Mesenchymal stem cell (in vitro differentiated cells and primary cell): Measurements from ENCODE around the gene CELF2.

Source experiments
- DNase-seq: peaks from one replicate; pipeline ENCODE4 v3.0.0-alpha.2; 2013
- H2AFZ ChIP-seq: one replicate; pipeline ENCODE4 v1.6.1; 2013; ENCODE audit warnings: low read depth, mild to moderate bottlenecking, control low read depth, inconsistent platforms, low read length, moderate library complexity
- H2AK5ac ChIP-seq: 2 replicates; pipeline ENCODE4 v1.6.1; 2013; ENCODE audit warnings: low read length, moderate library complexity, mild to moderate bottlenecking, inconsistent platforms; ENCODE audit not compliant: severe bottlenecking
- H2BK120ac ChIP-seq: one replicate; pipeline ENCODE4 v1.6.1; 2013; ENCODE audit warnings: low read depth, mild to moderate bottlenecking, inconsistent platforms, low read length, moderate library complexity
- H2BK12ac ChIP-seq, 2 experiments: one replicate each; pipeline ENCODE4 v1.6.1; 2013; ENCODE audit warnings: inconsistent platforms in 2 of 2, low read length in 2 of 2, mild to moderate bottlenecking in 2 of 2, moderate library complexity in 2 of 2, control low read depth in 1 of 2
- H2BK15ac ChIP-seq: one replicate; pipeline ENCODE4 v1.6.1; 2013; ENCODE audit warnings: mild to moderate bottlenecking, low read depth, inconsistent platforms; ENCODE audit not compliant: poor library complexity, severe bottlenecking
- H2BK5ac ChIP-seq: 2 replicates; pipeline ENCODE4 v1.6.1; 2013; ENCODE audit warnings: low read depth, mild to moderate bottlenecking, low read length, control low read depth, inconsistent platforms; ENCODE audit not compliant: poor library complexity, severe bottlenecking
- H3K14ac ChIP-seq, 2 experiments: one replicate each; pipeline ENCODE4 v1.6.1; 2013; ENCODE audit warnings: inconsistent platforms in 2 of 2, low read length in 2 of 2, control low read depth in 1 of 2, mild to moderate bottlenecking in 1 of 2, moderate library complexity in 1 of 2
- H3K18ac ChIP-seq, 2 experiments: one replicate each; pipeline ENCODE4 v1.6.1; 2013; ENCODE audit warnings: inconsistent platforms in 2 of 2, low read length in 2 of 2, control low read depth in 1 of 2, low read depth in 1 of 2, mild to moderate bottlenecking in 1 of 2
- H3K23ac ChIP-seq, 2 experiments: one replicate each; pipeline ENCODE4 v1.6.1; 2013; ENCODE audit warnings: inconsistent platforms in 2 of 2, low read length in 2 of 2, mild to moderate bottlenecking in 2 of 2, moderate library complexity in 2 of 2, control low read depth in 1 of 2
- H3K27ac ChIP-seq: 2 replicates; pipeline ENCODE4 v1.5.1; 2013; ENCODE audit warnings: mild to moderate bottlenecking, moderate library complexity, low read length, control low read depth, inconsistent platforms; ENCODE audit not compliant: poor library complexity, severe bottlenecking
- H3K27me3 ChIP-seq, 2 experiments: 2 replicates each; pipeline versions ENCODE4 v1.6.1 to v1.7.0; 2013; ENCODE audit warnings: low read length in 2 of 2, mild to moderate bottlenecking in 2 of 2, moderate library complexity in 2 of 2, control low read depth in 1 of 2, inconsistent platforms in 1 of 2; ENCODE audit not compliant: control insufficient read depth in 1 of 2, insufficient read depth in 1 of 2
- H3K36me3 ChIP-seq, 2 experiments: 2 replicates each; pipeline versions ENCODE4 v1.6.1 to v1.7.0; 2013; ENCODE audit warnings: low read length in 2 of 2, control low read depth in 1 of 2, inconsistent platforms in 1 of 2, low read depth in 1 of 2, mild to moderate bottlenecking in 1 of 2; ENCODE audit not compliant: insufficient read depth in 2 of 2, control insufficient read depth in 1 of 2
- H3K4ac ChIP-seq, 2 experiments: one replicate each; pipeline ENCODE4 v1.6.1; 2013; ENCODE audit warnings: inconsistent platforms in 2 of 2, low read length in 2 of 2, mild to moderate bottlenecking in 2 of 2, moderate library complexity in 2 of 2, control low read depth in 1 of 2, low read depth in 1 of 2
- H3K4me1 ChIP-seq: 2 replicates; pipeline ENCODE4 v1.6.1; 2013; ENCODE audit warnings: low read depth, low read length, control low read depth; ENCODE audit not compliant: control insufficient read depth, insufficient read depth
- H3K4me2 ChIP-seq: 2 replicates; pipeline ENCODE4 v1.6.1; 2013; ENCODE audit warnings: low read length, mild to moderate bottlenecking, inconsistent platforms; ENCODE audit not compliant: poor library complexity, severe bottlenecking
- H3K4me3 ChIP-seq, 2 experiments: 2 replicates each; pipeline versions ENCODE4 v1.5.1 to v1.7.0; 2013; ENCODE audit warnings: low read length in 2 of 2, mild to moderate bottlenecking in 2 of 2, control low read depth in 1 of 2, low read depth in 1 of 2; ENCODE audit not compliant: insufficient read depth in 1 of 2
- H3K79me1 ChIP-seq: replicated peaks from 2 replicates; pipeline ENCODE4 v1.6.1; 2013; ENCODE audit warnings: mild to moderate bottlenecking, control low read depth, low read length, inconsistent platforms; ENCODE audit not compliant: poor library complexity, severe bottlenecking
- H3K9ac ChIP-seq: 2 replicates; pipeline ENCODE4 v1.7.0; 2013; ENCODE audit warnings: mild to moderate bottlenecking, low read length, moderate library complexity
- H3K9me3 ChIP-seq: 2 replicates; pipeline ENCODE4 v1.7.0; 2013; ENCODE audit warnings: mild to moderate bottlenecking, low read length; ENCODE audit not compliant: control insufficient read depth
- H4K8ac ChIP-seq: one replicate; pipeline ENCODE4 v1.6.1; 2013; ENCODE audit warnings: inconsistent platforms, mild to moderate bottlenecking, low read length, moderate library complexity
- H4K91ac ChIP-seq: one replicate; pipeline ENCODE4 v1.6.1; 2013; ENCODE audit warnings: mild to moderate bottlenecking, low read length, inconsistent platforms
- WGBS: methylation state at CpG from one replicate; pipeline ENCODE4 v1.1.7; 2013; ENCODE audit warnings: mixed read lengths; 5-methylcytosine and 5-hydroxymethylcytosine counted together

CELF2 gene

DNA sequence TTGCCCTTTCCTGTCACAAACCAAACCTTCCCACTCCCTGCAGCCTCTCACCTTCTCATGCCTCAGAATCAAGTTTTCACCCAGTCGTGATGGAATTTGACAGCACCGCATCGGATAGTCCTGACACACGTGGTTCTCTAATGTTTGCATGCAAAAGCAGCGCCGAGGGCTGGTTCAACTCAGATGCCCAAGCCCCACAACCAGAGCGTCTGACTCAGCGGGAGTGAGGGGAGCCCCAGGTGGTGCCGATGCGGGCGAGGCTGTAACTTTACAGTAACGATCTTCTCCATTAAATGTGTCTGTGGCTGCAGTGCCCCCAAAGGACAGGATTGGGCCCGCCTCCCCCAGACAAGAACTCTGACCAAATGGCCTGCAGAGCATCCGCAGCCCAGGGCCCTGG is 284.5 kb downstream of the CELF2 start:
- H3K18ac ChIP-seq: no peak overlapping the region
- H3K79me1 ChIP-seq: peaks cover 2% of the 10 kb centered on the region
- no peak overlapping the region for H4K8ac ChIP-seq
- H2BK12ac ChIP-seq: no peak overlapping the region
- no peak overlapping the region for H3K27ac ChIP-seq
- no peak overlapping the region for H3K4ac ChIP-seq
- no peak overlapping the region for H2BK15ac ChIP-seq
- no peaks in the 10 kb centered on the region for H3K27me3 ChIP-seq
- H3K14ac ChIP-seq: no peak overlapping the region
- no peak for DNase-seq
- no peak overlapping the region for H4K91ac ChIP-seq
- no peak overlapping the region for H2AFZ ChIP-seq
- H3K4me1 ChIP-seq: peaks cover 3% of the 10 kb centered on the region
- no peak overlapping the region for H3K4me3 ChIP-seq
- H3K4me2 ChIP-seq: no peak overlapping the region
- peaks cover 42 to 82% of the 10 kb centered on the region in 2 experiments for H3K36me3 ChIP-seq
- no peak overlapping the region for H3K23ac ChIP-seq
- peaks cover 25% of the 10 kb centered on the region for H3K9me3 ChIP-seq
- no peak overlapping the region for H2BK120ac ChIP-seq
- no peak overlapping the region for H2AK5ac ChIP-seq
- H3K9ac ChIP-seq: no peak overlapping the region
- 91% methylated on average over 14 of the region's 14 CpGs for WGBS
- no peak overlapping the region for H2BK5ac ChIP-seq

DNA sequence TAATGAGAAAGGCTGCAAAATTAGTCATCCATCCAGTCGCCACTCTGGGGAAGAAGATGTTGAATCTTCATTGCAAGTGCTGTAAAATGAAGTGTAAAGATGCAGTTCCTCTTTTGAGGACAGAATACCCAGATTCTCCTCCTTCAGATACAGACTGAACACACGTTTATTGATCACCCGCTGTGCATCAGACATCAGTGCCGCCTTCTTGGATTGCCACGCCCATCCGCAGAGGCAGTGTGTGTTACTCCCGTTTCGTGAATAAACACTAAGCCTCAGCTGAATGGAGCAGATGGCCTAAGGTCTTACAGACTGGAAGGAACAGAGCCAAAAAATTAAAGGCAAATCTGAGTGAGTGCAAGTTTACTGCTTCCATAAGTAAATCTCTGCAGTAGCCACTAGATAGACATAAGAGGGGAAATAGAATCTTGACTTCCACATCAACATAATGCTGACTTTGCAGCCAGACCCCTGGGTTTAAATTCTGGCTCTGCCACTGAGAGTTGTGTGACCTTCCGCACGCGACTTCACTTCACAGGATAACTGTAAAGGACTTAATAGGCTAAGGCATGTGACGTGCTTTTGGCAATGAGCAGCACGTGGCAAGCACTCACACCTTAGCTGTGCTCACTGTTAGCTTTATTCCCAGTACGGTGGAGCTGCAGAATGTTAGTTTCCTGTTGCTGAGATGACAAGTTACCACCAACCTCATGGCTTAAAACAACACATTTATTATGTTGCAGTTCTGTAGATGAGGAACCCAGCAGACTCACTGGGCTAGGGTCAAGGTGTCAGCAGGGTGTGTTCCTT is 285.9 kb downstream of the CELF2 start:
- no peak overlapping the region for H2BK12ac ChIP-seq
- H3K4ac ChIP-seq: no peak overlapping the region
- H4K8ac ChIP-seq: no peak overlapping the region
- no peak overlapping the region for H3K4me2 ChIP-seq
- H3K9ac ChIP-seq: no peak overlapping the region
- no peak overlapping the region for H2AFZ ChIP-seq
- no peak overlapping the region for H3K14ac ChIP-seq
- no peak overlapping the region for H3K18ac ChIP-seq
- DNase-seq: no peak
- no peak overlapping the region for H3K27ac ChIP-seq
- no peak overlapping the region for H2AK5ac ChIP-seq
- no peak overlapping the region for H2BK5ac ChIP-seq
- H3K4me1 ChIP-seq: no peaks in the 10 kb centered on the region
- peaks cover 38% of the 10 kb centered on the region for H3K9me3 ChIP-seq
- H3K27me3 ChIP-seq: no peaks in the 10 kb centered on the region
- no peak overlapping the region for H2BK15ac ChIP-seq
- no peak overlapping the region for H3K4me3 ChIP-seq
- peaks cover 2% of the 10 kb centered on the region for H3K79me1 ChIP-seq
- no peak overlapping the region for H2BK120ac ChIP-seq
- WGBS: 90% methylated on average over 13 of the region's 14 CpGs
- no peak overlapping the region for H3K23ac ChIP-seq
- H3K36me3 ChIP-seq: peaks cover 38 to 86% of the 10 kb centered on the region in 2 experiments
- no peak overlapping the region for H4K91ac ChIP-seq

DNA sequence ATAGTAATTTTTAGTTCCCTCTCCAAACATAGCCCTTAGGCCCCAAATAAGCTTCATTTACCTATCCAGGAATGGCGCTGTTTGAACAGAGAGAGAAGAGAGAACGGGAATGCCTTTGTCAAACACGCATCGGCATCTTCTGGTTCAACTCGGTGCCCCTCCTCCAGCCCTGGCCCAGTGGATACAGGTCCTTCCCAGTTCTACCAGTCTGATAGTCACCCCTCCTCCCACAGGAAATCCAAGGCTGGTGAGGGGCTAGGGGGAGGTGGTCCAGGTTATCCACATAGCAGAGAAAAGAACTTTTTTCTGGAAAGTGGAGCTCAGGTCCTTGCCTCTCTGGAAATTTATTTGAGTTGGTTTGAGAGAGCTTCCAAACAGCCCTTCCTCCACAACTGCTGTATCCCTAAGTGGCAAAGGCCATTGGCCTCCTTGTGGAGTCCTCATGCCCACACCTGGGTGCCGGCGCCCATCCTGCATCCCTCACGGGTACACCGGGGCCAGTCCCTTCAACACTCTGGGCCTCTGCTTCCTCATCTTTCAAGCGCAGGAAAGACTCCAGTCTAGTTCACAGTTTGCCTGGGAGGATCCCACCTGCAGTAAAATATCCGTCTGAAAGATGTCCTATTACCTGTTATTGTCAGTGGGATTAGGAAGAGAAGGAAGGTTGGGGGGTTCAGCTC is 287.4 kb downstream of the CELF2 start:
- H3K4ac ChIP-seq: no peak overlapping the region
- peaks cover 2% of the 10 kb centered on the region for H3K79me1 ChIP-seq
- no peak overlapping the region for H3K23ac ChIP-seq
- no peak overlapping the region for H2AK5ac ChIP-seq
- H2BK5ac ChIP-seq: no peak overlapping the region
- WGBS: 93% methylated on average over 9 of the region's 11 CpGs
- no peak for DNase-seq
- no peak overlapping the region for H3K18ac ChIP-seq
- H4K91ac ChIP-seq: no peak overlapping the region
- H4K8ac ChIP-seq: no peak overlapping the region
- no peak overlapping the region for H3K4me3 ChIP-seq
- H3K4me1 ChIP-seq: no peaks in the 10 kb centered on the region
- H3K14ac ChIP-seq: no peak overlapping the region
- peaks cover 36 to 84% of the 10 kb centered on the region in 2 experiments for H3K36me3 ChIP-seq
- no peak overlapping the region for H3K9ac ChIP-seq
- H3K9me3 ChIP-seq: peaks cover 50% of the 10 kb centered on the region
- H2BK120ac ChIP-seq: no peak overlapping the region
- H2AFZ ChIP-seq: no peak overlapping the region
- no peak overlapping the region for H2BK12ac ChIP-seq
- H3K27ac ChIP-seq: no peak overlapping the region
- H2BK15ac ChIP-seq: no peak overlapping the region
- H3K27me3 ChIP-seq: no peaks in the 10 kb centered on the region
- H3K4me2 ChIP-seq: no peak overlapping the region

DNA sequence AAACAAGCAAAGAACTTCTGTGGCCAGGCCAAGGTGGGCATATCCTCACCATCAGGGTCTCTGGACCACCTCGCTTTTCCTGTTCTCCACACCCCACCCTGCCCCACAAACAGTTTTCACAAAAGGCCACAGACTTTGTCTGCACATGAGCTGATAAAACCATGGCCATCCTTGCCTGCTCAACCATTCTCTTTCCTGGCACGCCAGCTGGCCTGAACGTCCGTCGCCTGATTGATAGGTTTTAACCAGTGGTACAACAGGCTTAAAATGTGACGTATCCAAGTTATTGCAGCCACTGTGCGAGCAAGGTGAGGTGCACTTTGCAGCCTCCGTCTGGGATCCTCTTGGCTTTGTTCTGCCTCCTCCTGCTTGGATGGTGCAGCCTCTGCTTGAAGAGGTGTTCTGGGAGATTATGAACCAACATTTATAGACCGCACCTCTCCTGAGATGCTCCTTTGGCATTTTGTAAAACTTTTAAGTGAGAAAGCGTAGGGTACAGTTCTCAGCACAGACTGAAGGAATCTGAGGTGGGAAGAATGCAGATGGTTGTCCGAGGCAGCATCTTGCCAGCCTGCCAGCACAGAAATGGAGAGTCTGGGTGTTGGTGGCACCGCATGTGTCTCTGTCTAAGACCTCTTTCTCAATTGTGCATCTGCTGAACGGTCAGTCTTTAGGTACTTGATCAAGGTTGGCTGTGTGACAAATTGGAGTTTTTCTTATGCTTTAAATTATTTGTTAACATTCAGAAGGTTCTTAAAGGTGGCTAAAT is 288.3 kb downstream of the CELF2 start:
- no peak overlapping the region for H3K23ac ChIP-seq
- no peak overlapping the region for H2AFZ ChIP-seq
- no peak overlapping the region for H2BK15ac ChIP-seq
- no peak overlapping the region for H2AK5ac ChIP-seq
- H3K79me1 ChIP-seq: peaks cover 2% of the 10 kb centered on the region
- H4K8ac ChIP-seq: no peak overlapping the region
- H3K27me3 ChIP-seq: no peaks in the 10 kb centered on the region
- H3K4me3 ChIP-seq: no peak overlapping the region
- no peak overlapping the region for H2BK5ac ChIP-seq
- 84% methylated on average over 12 of the region's 13 CpGs for WGBS
- H3K4me1 ChIP-seq: no peaks in the 10 kb centered on the region
- no peak overlapping the region for H3K4ac ChIP-seq
- peaks cover 34 to 85% of the 10 kb centered on the region in 2 experiments for H3K36me3 ChIP-seq
- H3K9me3 ChIP-seq: peaks cover 50% of the 10 kb centered on the region
- no peak overlapping the region for H2BK12ac ChIP-seq
- no peak overlapping the region for H3K14ac ChIP-seq
- H2BK120ac ChIP-seq: no peak overlapping the region
- no peak overlapping the region for H3K9ac ChIP-seq
- H3K18ac ChIP-seq: no peak overlapping the region
- no peak overlapping the region for H3K27ac ChIP-seq
- H3K4me2 ChIP-seq: no peak overlapping the region
- no peak overlapping the region for H4K91ac ChIP-seq
- no peak for DNase-seq
